IPS-11a (cell line): ENCODE measurements around the gene NUP93.

Source experiments
- H3K4me3 ChIP-seq: one replicate; pipeline ENCODE4 v1.5.1; 2013; ENCODE audit warnings: low read depth, low read length, control low read depth

Gene NUP93

GRCh38 chr16:56885446-56886162, 155.7 kb downstream of the NUP93 start:
- no peak overlapping the region for H3K4me3 ChIP-seq

DNA sequence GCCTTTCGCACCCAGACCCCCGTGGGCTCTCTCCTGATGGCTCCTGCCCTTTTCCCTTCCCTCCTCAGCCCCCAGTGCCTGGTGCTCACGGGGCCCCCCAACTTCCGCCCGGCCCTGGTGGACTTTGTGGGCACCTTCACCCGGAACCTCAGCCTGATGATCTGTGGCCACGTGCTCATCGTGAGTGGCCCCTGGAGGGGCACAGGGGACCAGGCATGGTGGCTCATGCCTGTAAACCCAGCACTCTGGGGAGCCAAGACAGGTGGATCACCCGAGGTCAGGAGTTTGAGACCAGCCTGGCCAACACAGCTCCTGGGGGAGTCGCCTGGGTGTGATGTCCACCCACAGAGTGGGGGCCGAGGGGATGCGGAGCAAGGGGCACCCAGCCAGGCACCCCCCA, 156.4 kb downstream of the NUP93 start:
- H3K4me3 ChIP-seq, result no peak overlapping the region

- no peak overlapping the region for H3K4me3 ChIP-seq
Observed at GRCh38 chr16:56886826-56887225, 156.9 kb downstream of the NUP93 start.

DNA sequence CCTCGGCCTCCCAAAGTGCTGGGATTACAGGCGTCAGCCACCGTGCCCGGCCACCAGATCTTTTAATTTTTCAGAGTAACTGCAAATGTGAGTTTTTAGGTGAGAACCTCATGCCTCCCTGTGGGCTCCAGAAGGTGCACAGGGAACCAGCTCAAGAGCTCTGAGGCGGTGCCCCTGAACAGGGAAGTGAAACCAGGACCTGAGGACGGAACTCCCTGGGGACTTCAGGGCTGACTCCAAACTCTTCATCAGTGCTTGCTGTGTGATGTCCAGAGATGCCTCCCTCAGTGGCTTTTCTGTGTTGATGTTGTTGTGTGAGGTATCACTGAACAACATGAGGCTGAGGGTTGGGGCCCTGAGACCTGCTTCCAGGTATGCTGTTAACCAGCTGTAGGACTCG, 158.9 kb downstream of the NUP93 start:
- no peak overlapping the region for H3K4me3 ChIP-seq

DNA sequence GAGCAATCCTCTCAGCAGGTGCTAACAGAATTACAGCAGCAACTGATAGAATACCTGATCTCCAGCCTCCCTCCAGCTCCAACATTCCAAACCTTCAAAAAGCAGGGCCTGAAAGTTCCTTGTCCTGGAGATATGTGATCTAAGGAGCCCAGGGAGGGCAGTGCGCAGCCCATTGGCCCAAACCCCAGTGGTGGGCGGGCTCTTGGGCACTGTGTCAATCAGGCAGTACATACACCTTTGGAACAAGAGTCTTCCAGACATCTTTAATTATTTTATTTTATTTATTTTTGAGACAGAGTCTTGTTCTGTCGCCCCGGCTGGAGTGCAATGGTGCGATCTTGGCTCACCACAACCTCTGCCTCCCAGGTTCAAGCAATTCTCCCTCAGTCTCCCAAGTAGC, 159.3 kb downstream of the NUP93 start:
- no peak overlapping the region for H3K4me3 ChIP-seq

DNA sequence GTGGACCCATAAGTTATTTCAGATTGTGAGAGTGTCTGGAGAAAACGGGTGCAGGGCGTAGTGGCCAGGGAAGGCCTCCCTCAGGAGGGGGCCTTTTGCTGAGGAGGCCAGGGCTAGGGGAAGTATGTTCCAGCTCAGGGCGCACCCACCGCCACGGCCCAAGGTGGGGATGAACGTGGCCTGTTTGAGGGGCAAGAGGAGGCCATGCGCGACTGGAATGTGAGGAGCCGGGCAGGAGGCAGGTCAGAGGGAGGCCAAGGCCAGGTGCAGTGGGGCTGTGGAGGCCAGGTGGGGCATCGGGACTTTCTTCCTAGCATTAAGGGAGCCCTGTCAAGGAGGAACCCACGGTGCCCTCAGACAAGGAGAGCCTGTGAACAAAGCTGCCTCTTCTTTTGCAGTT, 161.8 kb downstream of the NUP93 start:
- H3K4me3 ChIP-seq, result no peak overlapping the region

- H3K4me3 ChIP-seq, result no peak overlapping the region
Observed at GRCh38 chr16:56892705-56893104, 162.8 kb downstream of the NUP93 start.

DNA sequence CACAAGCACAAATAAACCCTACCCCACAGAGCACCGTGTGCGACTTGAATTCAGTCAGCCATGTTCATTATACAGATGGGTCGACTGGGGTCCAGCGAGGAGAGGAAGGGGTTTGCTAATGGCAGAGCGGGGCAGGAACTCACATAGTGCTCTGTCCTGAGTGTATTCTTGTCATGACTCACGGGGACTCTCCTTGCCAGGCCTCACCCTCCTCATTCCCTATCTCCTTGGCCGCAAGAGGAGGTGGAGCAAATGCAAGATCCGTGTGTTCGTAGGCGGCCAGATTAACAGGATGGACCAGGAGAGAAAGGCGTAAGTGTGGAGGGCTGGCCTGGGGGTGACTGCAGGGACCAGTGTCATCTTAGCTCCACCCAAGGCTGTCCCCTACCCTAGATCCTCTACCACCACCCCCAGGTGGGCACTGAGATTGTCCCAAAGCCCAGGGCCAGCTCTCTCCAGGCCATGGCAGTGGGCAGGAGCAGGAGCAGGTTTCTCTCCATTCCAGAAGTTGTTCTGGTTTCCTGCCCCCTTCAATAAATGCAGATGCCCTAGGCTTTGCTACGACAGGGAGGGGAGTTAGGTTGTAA, 164.5 kb downstream of the NUP93 start:
- H3K4me3 ChIP-seq, result no peak overlapping the region

DNA sequence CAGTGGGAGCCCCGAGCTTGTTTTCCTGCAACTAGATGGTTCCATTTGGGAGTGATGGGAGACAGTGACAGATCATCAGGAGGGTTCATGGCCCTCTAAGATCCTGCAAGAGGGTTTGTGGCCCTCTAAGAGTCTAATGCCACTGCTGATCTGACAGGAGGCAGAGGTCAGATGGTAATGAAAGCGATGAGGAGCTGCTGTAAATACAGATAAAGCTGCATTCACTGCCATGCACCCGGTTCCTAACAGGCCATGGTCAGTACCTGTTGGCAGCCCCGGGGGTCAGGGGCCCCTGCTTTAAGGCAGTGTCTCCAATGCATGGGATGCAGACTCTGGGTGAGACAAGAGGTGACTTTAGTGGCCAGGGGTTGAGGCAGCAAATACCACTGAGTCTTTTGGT, 165.9 kb downstream of the NUP93 start:
- H3K4me3 ChIP-seq, result no peak overlapping the region

DNA sequence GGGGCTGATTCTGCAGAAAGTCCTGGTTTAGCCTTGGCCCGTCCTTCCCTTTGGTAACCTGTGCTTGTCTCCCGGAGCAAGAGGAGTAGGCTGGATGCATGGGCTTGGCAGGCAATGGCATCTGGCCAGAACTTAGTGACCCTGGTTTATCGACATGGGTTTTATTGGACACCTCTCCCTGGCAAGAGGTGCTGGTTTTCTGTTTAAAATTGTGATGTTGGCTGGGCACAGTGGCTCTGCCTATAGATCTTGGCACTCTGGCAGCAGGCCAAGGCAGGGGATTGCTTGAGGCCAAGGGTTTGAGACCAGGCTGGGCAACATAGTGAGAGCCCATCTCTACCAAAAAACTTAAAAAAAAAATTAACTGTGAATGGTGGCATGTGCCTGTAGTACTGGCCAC, 166.3 kb downstream of the NUP93 start:
- H3K4me3 ChIP-seq, result no peak overlapping the region

- H3K4me3 ChIP-seq, result no peak overlapping the region
Observed at GRCh38 chr16:56897026-56897799, 167.3 kb downstream of the NUP93 start.

DNA sequence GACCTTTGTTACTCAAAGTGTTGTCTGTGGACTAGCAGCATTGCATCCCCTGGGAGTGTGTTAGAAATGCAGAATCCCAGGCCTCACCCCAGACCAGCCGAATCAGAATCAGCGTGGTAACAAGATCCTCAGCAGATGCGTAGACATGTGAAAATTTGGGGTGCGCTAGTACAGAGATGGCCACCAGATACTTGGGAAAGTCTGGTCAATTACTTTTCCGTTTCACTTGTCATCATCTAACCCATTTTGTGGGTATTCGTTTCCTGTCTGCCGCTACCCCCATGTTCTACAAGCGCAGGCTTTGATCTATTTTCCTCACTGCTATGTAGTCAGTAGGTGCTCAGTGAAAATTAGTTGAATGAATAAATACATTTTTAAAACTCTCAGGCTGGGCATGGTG, 168.9 kb downstream of the NUP93 start:
- H3K4me3 ChIP-seq, result no peak overlapping the region
